Right atrium auricular region (tissue), 2 donors: ENCODE data around the gene SV2B. TPM values are rescaled to one million over a fixed set of nuclear protein-coding genes. Genes with fewer than 3 reads are reported as not detected.

ENCODE experiments used
- DNase-seq: peaks from one replicate; pipeline ENCODE4 v3.0.0-alpha.2; 2019; ENCODE audit warnings: low spot score
- H3K27ac ChIP-seq, 2 donors: fragments of 200-600 bp; sonication (generic); 1 replicate in 1 of 2; 2 replicates in 1 of 2; pipeline ENCODE4 v1.5.1; 2016 to 2019
- H3K27me3 ChIP-seq, 2 donors: fragments of 200-600 bp; sonication (generic); one replicate each; pipeline versions ENCODE4 v1.5.1 to v1.6.0; 2017 to 2019
- H3K36me3 ChIP-seq: fragments of 200-600 bp; sonication (generic); one replicate; pipeline ENCODE4 v1.5.1; 2016
- H3K4me1 ChIP-seq, 2 donors: fragments of 200-600 bp; sonication (generic); one replicate each; pipeline versions ENCODE4 v1.5.1 to v1.6.0; 2017 to 2019
- H3K4me3 ChIP-seq, 2 donors: fragments of 200-600 bp; sonication (generic); 1 replicate in 1 of 2; 2 replicates in 1 of 2; pipeline ENCODE4 v1.5.1; 2017 to 2019; ENCODE audit warnings: mild to moderate bottlenecking in 1 of 2, moderate library complexity in 1 of 2
- H3K9me3 ChIP-seq, 2 donors: fragments of 200-600 bp; sonication (generic); one replicate each; pipeline ENCODE4 v1.5.1; 2019
- CTCF ChIP-seq, 2 donors: fragments of 200-600 bp; sonication (generic); IDR thresholded peaks; one replicate each; pipeline ENCODE4 v1.5.1; 2019; ENCODE audit warnings: antibody characterized with exemption in 2 of 2
- total RNA-seq, 2 donors: library from RNA; depleted of rRNA; stranded (reverse); fragments of >200 nt; gene quantifications; one replicate each; pipeline ENCODE4 v1.1.0, GENCODE V29; 2016

SV2B gene
- total RNA-seq, 2 donors from 2014 or later = 0.24 to 0.56 TPM

GRCh38 chr15:91196768-91197167, 96.7 kb downstream of the SV2B start:
- no peak overlapping the region for H3K27ac ChIP-seq

GRCh38 chr15:91199511-91199910, 99.5 kb downstream of the SV2B start:
- Histone ChIP-seq H3K27ac (no peak overlapping the region), H3K9me3 (no peaks in the 10 kb centered on the region), H3K4me3 (no peak overlapping the region), H3K27me3 (no peaks in the 10 kb centered on the region), H3K36me3 (no peaks in the 10 kb centered on the region), H3K4me1 (no peaks in the 10 kb centered on the region)
- no peak for DNase-seq
- TF ChIP-seq CTCF (IDR thresholded peaks at IDR 0.05) = no peak

More at GRCh38 chr15:91196768-91197167, 96.7 kb downstream of the SV2B start:
- no peaks in the 10 kb centered on the region for H3K9me3 ChIP-seq
- TF ChIP-seq CTCF (IDR thresholded peaks at IDR 0.05) = no peak
- H3K4me3 ChIP-seq = no peak overlapping the region
- no peaks in the 10 kb centered on the region for H3K27me3 ChIP-seq
- DNase-seq = no peak
- H3K4me1 ChIP-seq = no peaks in the 10 kb centered on the region
- no peaks in the 10 kb centered on the region for H3K36me3 ChIP-seq

- Histone ChIP-seq H3K27ac (no peak overlapping the region), H3K36me3 (no peaks in the 10 kb centered on the region), H3K9me3 (no peaks in the 10 kb centered on the region), H3K4me3 (no peak overlapping the region), H3K27me3 (no peaks in the 10 kb centered on the region), H3K4me1 (no peaks in the 10 kb centered on the region)
- DNase-seq = no peak
- no peak for TF ChIP-seq CTCF (IDR thresholded peaks at IDR 0.05)
Observed at GRCh38 chr15:91200101-91200754, 100.2 kb downstream of the SV2B start.

- H3K27me3 ChIP-seq = no peaks in the 10 kb centered on the region
- no peak overlapping the region for H3K4me3 ChIP-seq
- no peaks in the 10 kb centered on the region for H3K36me3 ChIP-seq
- DNase-seq = no peak
- H3K4me1 ChIP-seq = no peaks in the 10 kb centered on the region
- no peaks in the 10 kb centered on the region for H3K9me3 ChIP-seq
- no peak overlapping the region for H3K27ac ChIP-seq
- no peak for TF ChIP-seq CTCF (IDR thresholded peaks at IDR 0.05)
Observed at GRCh38 chr15:91202510-91203102, 102.5 kb downstream of the SV2B start.

GRCh38 chr15:91203619-91204203, 103.7 kb downstream of the SV2B start:
- no peaks in the 10 kb centered on the region for H3K9me3 ChIP-seq
- H3K36me3 ChIP-seq = no peaks in the 10 kb centered on the region
- no peak overlapping the region for H3K27ac ChIP-seq
- TF ChIP-seq CTCF (IDR thresholded peaks at IDR 0.05) = no peak
- no peaks in the 10 kb centered on the region for H3K27me3 ChIP-seq
- no peaks in the 10 kb centered on the region for H3K4me1 ChIP-seq
- no peak overlapping the region for H3K4me3 ChIP-seq
- DNase-seq = no peak
